Calu3 (cell line): ENCODE data around the gene SUMO3. TPM values are rescaled to one million over a fixed set of nuclear protein-coding genes. Genes with fewer than 3 reads are reported as not detected.

Experiments
- BruUV-seq: library from RNA; stranded (reverse); fragments of 400-500 nt; replicated peaks from 2 replicates; lab custom pipeline; 2021; lab: Mats Ljungman, UMichigan
- CTCF ChIA-PET: fragments of 300-600 bp; sonication (Branson Sonifier 250); formaldehyde crosslinking; loops from one replicate; lab custom pipeline; 2022; ENCODE audit warnings: antibody characterized with exemption; lab: Charles Lee
- DNase-seq: peaks from one replicate; pipeline ENCODE4 v3.0.0; 2022
- H3K27ac Mint-ChIP-seq: one replicate; pipeline ENCODE4 v1.8.0; 2022; ENCODE audit warnings: mixed read lengths; ENCODE audit not compliant: unreplicated experiment
- H3K27me3 Mint-ChIP-seq: one replicate; pipeline ENCODE4 v1.8.0; 2022; ENCODE audit warnings: mixed read lengths; ENCODE audit not compliant: unreplicated experiment
- H3K36me3 Mint-ChIP-seq: one replicate; pipeline ENCODE4 v1.8.0; 2022; ENCODE audit warnings: mild to moderate bottlenecking, moderate library complexity, mixed read lengths; ENCODE audit not compliant: insufficient read depth, unreplicated experiment
- H3K4me1 Mint-ChIP-seq: one replicate; pipeline ENCODE4 v1.8.0; 2022; ENCODE audit warnings: mild to moderate bottlenecking, low read depth, mixed read lengths; ENCODE audit not compliant: unreplicated experiment
- H3K4me3 Mint-ChIP-seq: one replicate; pipeline ENCODE4 v1.8.0; 2022; ENCODE audit warnings: mild to moderate bottlenecking, low read depth, moderate library complexity, mixed read lengths; ENCODE audit not compliant: unreplicated experiment
- H3K9me3 Mint-ChIP-seq: one replicate; pipeline ENCODE4 v1.8.0; 2022; ENCODE audit warnings: low read depth, mixed read lengths; ENCODE audit not compliant: unreplicated experiment
- intact Hi-C: fragments of 100-400 bp; cut with micrococcal nuclease; formaldehyde crosslinking; loops from one replicate; pipeline ENCODE4 v1.10.0; 2022; ENCODE audit not compliant: unreplicated experiment
- total RNA-seq: library from RNA; stranded (reverse); gene quantifications from 2 replicates; pipeline ENCODE4 v1.2.3, GENCODE V29; 2022
- TF ChIP-seq, protein P1 (sequence below): fragments of 200-600 bp; IDR thresholded peaks from one replicate; pipeline ENCODE4 v1.8.0; 2022; ENCODE audit warnings: antibody characterized with exemption; ENCODE audit not compliant: unreplicated experiment

Gene SUMO3
- total RNA-seq, 1 experiment from 2014 or later: 56.7 TPM

DNA sequence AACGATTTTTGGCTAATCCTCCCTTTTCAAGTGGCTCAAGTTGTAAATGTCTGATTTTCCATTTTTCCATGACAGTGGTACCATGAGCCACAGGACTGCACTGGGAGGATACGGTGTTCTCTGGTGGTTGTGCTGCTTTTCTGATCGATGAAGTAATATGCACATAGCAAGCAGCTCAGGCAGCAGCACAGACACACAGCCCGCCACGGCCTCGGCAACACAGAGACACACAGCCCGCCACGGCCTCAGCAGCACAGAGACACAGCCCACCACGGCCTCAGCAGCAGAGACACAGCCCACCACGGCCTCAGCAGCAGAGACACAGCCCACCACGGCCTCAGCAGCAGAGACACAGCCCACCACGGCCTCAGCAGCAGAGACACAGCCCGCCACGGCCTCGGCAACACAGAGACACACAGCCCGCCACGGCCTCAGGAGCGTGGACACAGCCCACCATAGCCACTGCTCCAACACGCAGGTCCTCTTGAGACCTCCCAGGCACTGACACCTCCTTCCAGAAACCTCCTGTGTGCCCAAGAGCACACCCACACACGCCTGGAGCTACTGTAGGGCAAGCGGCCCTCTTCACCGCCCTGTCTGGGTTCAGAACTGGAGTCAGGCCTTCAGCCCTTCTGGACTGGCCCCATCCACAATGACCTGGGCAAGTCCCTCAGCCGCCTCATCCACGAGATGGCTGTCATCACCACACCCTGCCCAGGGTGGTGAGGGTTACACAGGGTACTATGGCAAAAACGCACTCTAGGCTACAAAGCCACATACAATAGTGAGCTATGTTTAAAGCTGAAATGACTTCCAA is 45.2 kb upstream of the SUMO3 start:
- no TSS peak for BruUV-seq
- TF ChIP-seq, protein P1, sequence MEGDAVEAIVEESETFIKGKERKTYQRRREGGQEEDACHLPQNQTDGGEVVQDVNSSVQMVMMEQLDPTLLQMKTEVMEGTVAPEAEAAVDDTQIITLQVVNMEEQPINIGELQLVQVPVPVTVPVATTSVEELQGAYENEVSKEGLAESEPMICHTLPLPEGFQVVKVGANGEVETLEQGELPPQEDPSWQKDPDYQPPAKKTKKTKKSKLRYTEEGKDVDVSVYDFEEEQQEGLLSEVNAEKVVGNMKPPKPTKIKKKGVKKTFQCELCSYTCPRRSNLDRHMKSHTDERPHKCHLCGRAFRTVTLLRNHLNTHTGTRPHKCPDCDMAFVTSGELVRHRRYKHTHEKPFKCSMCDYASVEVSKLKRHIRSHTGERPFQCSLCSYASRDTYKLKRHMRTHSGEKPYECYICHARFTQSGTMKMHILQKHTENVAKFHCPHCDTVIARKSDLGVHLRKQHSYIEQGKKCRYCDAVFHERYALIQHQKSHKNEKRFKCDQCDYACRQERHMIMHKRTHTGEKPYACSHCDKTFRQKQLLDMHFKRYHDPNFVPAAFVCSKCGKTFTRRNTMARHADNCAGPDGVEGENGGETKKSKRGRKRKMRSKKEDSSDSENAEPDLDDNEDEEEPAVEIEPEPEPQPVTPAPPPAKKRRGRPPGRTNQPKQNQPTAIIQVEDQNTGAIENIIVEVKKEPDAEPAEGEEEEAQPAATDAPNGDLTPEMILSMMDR: no peak
- no peaks in the 10 kb centered on the region for H3K27me3 Mint-ChIP-seq
- intact Hi-C loops: no loop called here
- H3K27ac Mint-ChIP-seq: no peak overlapping the region
- no peak overlapping the region for H3K4me3 Mint-ChIP-seq
- H3K4me1 Mint-ChIP-seq: peaks cover 28% of the 10 kb centered on the region
- H3K9me3 Mint-ChIP-seq: no peaks in the 10 kb centered on the region
- CTCF ChIA-PET: no interaction called here
- peaks cover 25% of the 10 kb centered on the region for H3K36me3 Mint-ChIP-seq
- DNase-seq: no peak

DNA sequence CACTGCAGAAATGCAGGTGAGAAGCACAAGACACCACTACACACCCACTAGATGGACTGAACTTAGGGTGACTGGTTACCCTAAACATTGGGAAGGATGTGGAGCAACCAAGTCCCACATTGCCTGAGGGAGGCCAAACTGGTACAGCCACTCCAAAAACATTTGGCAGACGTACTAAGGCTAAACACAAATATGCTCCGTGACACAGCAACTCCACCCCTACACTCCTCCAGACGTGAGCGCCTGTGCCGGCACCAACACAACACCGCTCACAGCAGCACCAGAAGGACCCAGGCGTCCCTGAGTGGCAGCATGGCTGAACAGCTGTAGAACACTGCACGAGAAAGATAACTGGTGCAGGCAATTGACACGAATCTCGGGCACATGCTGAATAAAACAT is 40.9 kb upstream of the SUMO3 start:
- Mint-ChIP-seq H3K27me3 (no peaks in the 10 kb centered on the region), H3K4me3 (no peak overlapping the region), H3K4me1 (peaks cover 8% of the 10 kb centered on the region), H3K36me3 (peaks cover 22% of the 10 kb centered on the region), H3K9me3 (no peaks in the 10 kb centered on the region), H3K27ac (no peak overlapping the region)
- intact Hi-C loops: no loop called here
- BruUV-seq: no TSS peak
- DNase-seq: no peak
- TF ChIP-seq, protein P1: no peak
- CTCF ChIA-PET: no interaction called here

DNA sequence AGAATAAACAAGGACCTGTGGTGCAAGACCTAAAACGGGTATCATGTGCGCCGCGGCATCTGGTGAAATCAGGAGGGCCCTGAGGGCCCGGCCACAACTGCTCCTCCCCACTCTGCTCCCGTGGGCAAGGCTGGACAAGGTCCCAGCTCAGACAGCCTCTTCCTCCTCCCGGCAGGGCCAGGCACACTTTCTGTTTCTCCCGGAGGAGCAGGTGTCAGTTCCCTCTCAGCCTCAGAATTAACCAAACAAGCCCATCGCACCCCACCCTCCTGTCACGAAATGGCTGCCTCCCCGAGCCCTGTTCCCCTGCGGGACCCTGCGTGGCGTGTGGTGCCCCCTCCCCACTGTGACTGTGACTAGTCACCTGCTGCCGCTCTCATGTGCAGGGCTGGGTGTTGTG is 40.4 kb upstream of the SUMO3 start:
- TF ChIP-seq, protein P1: no peak
- H3K4me1 Mint-ChIP-seq: peaks cover 8% of the 10 kb centered on the region
- no peak for DNase-seq
- peaks cover 18% of the 10 kb centered on the region for H3K36me3 Mint-ChIP-seq
- no peak overlapping the region for H3K4me3 Mint-ChIP-seq
- CTCF ChIA-PET: no interaction called here
- no peaks in the 10 kb centered on the region for H3K27me3 Mint-ChIP-seq
- BruUV-seq: no TSS peak
- H3K27ac Mint-ChIP-seq: no peak overlapping the region
- intact Hi-C loops: no loop called here
- H3K9me3 Mint-ChIP-seq: no peaks in the 10 kb centered on the region

DNA sequence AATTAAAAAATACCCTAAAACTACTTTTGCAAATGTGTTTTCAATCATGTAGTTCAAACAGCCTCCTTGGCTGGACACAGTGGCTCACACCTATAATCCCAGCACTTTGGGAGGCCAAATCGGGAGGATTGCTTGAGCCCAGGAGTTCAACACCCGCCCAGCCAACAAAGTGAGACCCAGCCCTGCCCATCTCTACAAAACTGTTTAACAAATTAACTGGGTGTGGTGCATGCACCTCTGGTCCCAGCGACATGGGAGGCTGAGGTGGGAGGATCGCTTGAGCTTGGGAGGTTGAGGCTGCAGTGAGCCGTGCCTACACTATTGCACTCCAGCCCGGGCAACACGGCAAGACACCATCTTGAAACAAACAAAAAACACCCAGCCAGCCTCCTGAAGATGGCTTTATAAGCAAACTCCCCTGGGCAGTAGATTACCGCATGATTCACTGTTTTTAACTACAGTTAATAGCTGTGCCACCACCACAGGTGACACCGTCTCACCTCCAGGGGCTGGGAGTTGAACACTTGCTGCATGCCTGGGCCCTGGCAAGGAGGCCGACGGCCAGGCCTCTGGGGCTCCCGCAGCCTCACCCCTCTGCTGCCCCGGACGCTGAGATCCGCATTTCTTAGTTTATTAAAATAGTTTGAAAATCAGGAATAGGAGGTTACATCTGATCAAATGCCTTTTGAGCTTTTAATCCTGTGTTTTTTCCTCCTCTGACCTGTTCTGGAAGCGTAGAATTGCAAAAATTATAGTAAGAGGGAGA is 39.4 kb upstream of the SUMO3 start:
- Mint-ChIP-seq H3K4me3 (no peak overlapping the region), H3K27ac (no peak overlapping the region), H3K4me1 (peaks cover 8% of the 10 kb centered on the region), H3K36me3 (peaks cover 23% of the 10 kb centered on the region), H3K27me3 (no peaks in the 10 kb centered on the region), H3K9me3 (no peaks in the 10 kb centered on the region)
- CTCF ChIA-PET: no interaction called here
- no TSS peak for BruUV-seq
- intact Hi-C loops: no loop called here
- TF ChIP-seq, protein P1: no peak
- DNase-seq: no peak
